ENCODE results near the gene ATG7.

ATG7 gene

DNA sequence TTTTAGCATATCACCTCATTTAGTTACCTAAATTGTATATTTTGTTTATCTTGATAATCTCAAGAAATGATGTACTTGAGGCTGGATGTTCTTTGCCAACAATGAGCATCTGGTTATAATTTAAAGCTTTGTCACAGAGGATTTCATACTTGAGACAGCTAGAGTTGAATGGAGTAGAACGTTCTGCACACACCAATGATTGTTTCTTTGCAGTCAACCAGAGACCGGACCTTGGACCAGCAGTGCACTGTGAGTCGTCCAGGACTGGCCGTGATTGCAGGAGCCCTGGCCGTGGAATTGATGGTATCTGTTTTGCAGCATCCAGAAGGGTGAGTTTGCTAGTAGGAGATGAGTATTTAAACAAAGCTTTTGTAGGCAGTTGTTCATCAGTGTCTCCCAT, 90.4 kb downstream of the ATG7 start:
- no peak for DNase-seq (ENCODE audit: low read depth in 2 of 2)

DNA sequence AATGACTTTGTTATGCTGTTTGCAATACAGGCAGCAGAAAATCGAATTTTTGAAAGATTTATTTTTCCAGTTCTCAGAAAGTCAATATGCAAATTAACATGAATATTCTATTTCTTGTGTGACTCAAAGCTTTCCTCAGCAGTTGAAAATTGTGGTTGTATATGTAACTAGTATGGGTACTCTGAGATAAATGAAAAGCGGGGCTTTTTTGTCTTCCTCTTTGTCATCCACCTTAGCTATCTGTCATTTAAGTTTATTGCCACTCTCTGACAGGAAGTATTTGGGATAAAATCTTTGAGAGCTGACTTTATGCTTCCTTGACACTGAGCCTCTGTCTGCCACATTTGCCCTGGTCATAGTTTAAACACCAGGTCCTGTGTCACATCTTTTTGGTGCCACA, 91.5 kb downstream of the ATG7 start:
- no peak for DNase-seq (ENCODE audit: low read depth in 2 of 2)

DNA sequence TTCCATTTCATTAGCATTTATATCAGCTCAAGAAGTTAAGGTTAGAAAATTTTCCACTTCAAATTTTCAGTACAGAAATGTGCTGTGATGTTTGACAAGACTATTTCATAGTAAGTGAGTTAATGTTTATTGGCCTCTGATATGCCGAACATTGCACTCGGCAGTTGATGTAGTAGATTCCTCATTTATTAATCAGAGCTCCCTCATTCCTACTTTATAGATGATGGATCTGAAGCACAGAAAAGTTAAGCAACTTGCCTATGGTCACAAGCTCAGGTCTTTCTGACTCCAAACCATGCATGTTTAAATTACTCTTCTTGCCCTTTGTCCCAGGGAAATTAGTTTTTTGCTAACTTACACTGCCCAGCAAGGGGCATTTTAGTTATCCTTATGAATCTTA, 92.0 kb downstream of the ATG7 start:
- no peak for DNase-seq (ENCODE audit: low read depth in 2 of 2)

DNA sequence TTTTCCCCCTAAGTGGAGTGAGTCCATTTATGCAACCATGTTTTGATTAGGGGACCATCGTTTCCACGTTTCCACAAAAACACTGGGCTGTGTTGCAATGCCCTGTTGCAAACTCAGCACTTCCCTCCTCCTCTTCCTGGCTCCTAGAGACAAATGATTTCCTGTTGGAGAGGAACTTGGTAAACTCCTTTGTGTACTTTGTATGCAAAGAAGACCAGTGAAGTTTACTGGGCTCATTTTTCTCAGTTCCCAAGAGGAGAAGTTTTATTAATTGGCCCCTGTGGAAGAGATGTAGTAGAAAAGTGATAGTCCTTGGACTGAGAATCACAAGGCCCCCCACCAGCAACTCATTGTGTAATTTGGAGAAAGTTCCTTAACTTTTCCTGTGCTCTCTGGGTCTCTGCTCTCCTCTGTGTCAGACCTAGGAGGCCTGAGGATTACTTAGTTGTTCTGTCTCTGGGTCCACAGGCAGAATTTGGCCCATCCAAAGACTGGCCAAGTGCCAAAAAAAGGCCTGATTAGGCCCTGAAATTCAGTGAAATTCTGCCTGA, 95.0 kb downstream of the ATG7 start:
- no peak for DNase-seq (ENCODE audit: low read depth in 2 of 2)

DNA sequence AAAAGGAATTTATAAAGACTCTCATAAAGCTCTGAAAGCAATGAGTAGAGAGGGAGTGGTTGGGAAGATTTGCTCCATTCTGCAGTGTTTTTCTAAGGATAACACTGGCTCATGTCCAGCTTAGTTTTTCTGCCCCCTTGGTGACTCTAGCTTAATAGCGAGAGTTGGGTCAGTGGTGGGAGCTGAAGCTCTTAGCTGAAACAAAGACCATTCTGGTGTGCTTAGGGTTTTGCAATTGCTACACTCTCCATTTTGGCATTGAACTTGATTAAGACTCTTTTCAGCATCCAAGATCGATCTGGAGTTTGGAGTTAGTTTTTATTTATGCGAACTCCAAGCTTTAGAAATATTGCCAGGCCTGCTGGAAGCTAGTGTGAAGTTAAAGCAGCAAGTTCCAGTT, 98.0 kb downstream of the ATG7 start:
- DNase-seq (ENCODE audit: low read depth in 2 of 2) = no peak

DNA sequence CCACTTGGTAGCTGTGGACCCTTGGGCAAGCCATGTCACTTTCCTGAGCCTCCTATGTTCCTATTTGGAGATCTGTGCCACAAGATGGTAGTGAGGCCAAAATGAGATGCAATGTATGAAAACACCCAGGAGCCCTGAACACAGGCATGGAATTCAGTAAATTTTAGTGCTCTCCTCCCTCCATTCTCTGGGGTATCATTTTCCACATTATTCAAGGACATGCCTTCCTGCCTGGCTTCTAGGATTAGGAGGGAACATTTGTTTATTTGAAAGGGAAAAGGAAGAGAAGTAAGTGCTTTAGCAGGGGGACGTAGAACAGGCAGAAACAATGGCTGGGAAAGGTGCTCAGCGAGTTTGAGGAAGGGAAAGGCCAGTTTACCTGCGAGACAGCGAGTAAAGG, 98.8 kb downstream of the ATG7 start:
- DNase-seq (ENCODE audit: low read depth in 2 of 2) = no peak

DNA sequence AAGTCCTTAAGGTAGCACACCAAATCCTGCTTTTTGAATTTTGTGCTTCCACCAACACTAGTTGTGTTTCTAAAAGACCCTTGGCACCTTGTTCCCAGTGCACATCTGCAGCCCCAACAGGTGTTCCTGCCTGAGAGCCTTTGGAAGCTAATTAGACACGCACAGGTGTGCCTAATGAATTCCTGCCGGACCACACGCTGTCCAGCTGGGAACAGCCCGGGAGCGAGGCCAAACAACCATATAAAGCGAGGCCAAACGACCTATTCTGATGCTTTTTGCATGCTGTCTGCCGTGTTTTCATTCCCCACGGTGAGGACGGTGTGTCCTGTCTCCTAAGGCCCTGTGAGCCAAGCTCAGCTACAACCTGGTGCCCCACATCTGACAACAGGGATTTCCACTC, 99.5 kb downstream of the ATG7 start:
- DNase-seq (ENCODE audit: low read depth in 2 of 2) = no peak

DNA sequence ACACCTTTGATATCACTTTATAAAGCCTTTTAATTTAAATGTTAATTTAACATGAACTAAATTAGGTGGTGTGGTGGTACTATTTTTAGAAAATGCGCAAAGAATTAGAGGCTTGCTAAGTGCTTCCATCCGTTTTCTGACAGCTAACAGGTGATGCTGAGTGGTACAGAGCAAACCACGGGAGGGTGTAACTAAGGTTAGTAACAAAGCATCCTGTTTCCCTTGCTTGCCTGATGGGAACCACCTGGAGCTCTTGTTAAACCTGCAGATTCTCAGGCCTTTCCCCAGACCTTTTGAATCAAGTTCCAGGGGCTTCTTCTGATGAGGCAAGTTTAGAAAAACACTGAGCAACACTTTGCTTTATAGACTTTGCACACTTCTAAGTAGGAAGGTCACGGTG, 101.0 kb downstream of the ATG7 start:
- DNase-seq (ENCODE audit: low read depth in 2 of 2) = no peak

DNA sequence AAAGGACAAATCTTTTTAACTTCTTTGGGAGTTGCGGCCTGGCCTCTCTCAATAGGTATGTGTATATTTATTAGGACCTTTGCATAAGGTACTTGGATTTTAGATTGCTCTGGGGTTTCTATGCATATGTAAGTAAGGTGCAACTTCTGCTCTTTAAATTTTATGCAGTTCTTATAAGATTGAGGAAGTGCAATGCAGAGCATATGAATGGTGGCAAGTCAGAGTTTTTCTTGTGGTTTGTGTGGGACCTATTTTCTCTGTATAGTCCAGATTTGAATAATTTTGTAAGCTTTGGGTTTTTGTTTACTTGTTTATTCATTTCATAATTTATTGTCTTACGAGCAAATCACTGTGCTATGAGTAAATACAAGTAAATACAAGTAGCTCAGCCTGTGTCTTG, 101.5 kb downstream of the ATG7 start:
- no peak for DNase-seq (ENCODE audit: low read depth in 2 of 2)

DNA sequence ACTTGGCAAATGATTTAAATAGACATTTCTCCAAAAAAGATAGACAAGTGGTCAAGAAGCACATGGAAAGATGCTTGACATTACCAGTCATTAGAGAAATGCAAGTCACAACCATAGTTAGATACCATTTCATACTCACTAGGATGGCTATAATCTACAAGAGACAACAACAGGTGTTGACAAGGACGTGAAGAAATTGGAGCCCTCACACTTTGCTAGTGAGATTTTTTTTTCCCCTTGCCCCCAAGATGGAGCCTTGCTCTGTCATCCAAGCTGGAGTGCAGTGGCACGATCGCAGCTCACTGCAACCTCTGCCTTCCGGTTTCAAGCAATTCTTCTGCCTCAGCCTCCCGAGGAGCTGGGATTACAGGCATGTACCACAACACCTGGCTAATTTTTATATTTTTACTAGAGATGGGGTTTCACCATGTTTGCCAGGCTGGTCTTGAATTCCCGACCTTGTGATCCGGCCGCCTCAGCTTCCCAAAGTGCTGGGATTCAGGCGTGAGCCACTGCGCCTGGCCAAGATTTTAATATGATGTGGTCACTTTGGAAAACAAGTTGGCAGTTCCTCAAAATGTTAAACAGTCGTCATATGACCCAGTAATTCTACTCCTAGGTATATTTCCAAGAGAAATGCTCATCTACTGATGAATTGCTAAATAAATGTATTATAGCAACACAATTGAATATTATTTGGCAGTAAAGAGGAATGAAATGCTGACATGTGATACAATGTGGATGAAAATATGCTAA, 103.3 kb downstream of the ATG7 start:
- DNase-seq (ENCODE audit: low read depth in 2 of 2) = no peak

DNA sequence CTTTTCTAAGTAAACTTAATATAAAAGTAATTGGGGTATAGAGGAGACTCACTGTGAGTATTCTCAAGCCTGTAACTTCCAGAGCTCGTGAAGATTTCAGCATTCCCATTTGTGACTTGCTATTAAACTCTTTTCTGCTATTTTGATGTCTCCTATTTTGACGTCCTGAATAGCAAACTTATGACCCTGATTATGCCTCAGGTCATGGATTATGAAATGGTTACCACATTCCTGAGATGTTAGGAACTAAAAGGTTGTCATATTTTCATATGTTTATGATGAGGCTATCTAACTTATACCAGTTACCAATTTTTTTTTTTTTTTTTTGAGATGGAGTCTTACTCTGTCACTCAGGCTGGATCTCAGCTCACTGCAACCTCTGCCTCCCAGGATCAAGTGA, 105.5 kb downstream of the ATG7 start:
- no peak for DNase-seq (ENCODE audit: low read depth in 2 of 2)

DNA sequence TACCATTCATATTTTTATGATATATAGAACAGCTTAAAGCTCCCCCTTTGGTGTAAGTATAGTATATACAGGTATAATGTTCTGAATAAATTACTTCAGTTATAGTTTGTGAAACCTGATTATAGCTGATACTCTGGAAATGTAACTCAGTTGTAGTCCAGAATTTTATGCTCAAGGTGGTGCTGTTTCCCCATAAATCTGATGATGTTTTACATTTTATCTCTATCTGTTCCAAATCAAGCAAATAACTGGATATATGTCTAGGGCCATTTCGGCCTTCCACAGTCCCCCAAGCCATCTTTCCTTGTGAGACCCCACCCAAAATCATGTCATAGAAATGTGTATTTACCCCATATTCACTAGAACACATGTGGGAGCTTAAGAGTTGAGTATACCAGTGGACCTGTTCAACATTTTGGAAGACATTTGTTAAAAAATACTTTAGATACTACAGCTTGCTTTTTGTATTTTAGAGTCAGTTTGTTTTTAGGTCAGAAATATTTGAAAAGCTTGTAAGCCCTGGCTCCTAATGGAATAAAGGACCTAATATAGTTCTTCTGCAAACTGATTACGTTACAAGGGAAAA, 107.1 kb downstream of the ATG7 start:
- DNase-seq (ENCODE audit: low read depth in 2 of 2) = no peak

DNA sequence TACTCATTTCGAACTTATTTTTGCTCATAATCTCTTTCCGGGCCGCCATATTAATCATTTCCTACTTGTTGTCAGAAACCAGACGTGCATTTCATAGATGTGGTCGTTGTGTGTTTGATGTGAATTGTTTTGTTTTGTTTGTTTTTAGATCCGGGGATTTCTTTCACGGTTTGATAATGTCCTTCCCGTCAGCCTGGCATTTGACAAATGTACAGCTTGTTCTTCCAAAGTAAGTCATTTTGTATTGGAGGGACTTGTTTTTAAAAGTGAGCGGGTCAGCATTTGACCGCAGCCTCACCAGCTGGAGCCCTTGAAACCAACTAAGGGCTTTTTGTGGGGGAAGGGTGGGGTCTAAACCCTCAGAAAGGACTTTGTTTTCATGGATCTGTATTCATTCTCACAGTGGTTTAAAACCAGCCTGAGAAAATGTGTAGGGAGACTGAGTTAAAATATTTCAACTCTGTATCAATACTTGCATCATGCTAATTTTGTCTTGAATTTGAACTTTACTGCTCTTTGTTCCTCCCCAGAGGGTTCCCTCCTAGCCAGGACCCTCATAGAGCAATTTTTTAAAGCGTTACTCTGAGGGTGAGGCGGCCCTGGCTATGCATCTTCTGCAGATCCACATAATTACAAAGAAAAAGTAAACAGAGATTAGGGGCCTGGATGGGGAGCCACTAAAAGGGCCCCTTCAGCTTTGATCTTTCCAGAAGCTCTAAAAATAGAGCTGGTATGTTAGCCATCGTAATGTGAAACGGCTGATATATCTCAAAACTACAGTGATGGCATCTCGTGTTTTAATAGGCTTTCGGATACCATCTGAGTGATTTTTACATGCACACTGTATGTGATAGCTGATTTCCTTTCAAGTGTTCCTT, 107.9 kb downstream of the ATG7 start:
- DNase-seq (ENCODE audit: low read depth in 2 of 2) = no peak

DNA sequence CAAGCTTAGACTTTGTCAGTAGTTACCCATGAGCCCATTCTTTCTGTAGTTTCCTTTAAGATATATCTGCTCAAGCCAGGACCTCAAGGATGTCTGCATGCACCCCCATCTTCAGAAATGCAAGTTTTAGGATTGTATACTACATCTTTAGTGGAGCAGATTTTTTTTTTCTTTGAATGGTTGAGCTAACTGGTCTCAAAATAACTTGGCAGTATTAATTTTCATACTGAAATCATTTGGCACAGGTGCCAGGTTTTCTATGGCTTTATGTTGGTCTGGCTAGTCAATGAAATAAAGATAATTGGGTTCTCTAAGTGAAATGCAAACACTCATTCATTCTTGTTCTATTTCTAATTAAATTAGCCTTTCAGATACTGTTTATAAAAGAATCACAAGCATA, 108.9 kb downstream of the ATG7 start:
- no peak for DNase-seq (ENCODE audit: low read depth in 2 of 2)

DNA sequence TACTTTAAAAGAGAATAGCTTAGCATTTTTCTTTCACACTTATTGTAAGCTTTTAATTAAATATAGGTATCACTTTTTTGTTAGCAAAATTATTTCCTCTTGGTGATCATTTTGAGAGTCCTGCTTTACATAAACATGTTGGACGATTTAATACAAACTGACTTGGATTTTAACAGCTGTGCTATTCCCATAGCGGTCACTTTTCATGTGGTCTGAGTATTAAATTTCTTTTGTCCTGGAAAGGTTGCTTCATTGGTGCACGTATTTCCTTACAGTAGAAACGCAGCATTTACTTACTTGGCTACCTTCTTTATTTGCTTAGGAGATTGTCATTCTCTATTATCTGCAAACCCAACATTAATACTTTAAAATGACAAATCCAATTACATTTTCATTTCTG, 109.4 kb downstream of the ATG7 start:
- DNase-seq (ENCODE audit: low read depth in 2 of 2) = no peak

DNA sequence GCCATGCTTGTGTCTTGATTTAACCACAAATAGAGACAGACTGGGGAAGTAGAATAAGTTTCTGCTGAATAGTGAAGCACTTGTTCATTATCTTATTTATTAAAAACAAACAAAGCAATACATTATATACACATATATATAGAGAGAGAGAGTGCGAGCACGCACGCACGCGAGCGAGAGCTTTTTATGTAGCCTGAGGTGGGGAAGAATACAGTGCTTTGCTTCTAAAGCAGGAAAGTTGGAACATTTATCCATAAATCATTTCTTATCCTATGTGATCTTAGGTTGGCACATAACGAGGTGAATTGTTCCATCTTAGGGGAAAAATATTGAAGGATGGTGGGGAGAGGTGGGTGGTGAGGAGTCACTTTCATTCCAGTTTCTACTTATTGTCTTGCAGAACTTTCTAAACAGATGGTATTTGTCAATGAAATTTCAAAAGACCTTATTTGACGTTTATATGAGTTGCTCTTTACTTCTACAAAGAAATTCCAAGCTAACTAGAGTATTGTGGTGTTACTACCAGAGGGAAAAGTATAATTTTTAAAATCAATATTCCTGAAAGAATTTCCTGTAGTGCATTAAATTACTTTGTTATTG, 110.0 kb downstream of the ATG7 start:
- DNase-seq (ENCODE audit: low read depth in 2 of 2) = no peak

DNA sequence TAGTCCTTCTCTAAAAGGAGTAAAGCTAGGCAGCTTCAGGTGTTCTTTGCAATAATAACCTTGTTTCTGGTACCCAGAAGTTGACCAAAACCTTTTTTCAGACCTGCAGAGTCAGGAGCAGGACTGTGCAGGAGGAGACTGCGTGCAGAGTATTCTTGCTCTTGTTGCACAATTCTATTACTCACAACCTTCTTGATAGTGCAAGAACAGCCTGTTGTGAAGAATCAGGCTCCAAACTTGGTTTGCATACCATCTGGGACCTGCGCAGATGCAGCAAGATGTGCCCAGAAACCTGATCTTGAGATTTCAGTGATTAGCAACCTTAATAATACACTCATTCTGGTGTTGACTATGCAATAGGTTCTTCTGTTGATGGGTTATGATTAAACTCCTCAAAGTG, 111.9 kb downstream of the ATG7 start:
- DNase-seq (ENCODE audit: low read depth in 2 of 2) = no peak

DNA sequence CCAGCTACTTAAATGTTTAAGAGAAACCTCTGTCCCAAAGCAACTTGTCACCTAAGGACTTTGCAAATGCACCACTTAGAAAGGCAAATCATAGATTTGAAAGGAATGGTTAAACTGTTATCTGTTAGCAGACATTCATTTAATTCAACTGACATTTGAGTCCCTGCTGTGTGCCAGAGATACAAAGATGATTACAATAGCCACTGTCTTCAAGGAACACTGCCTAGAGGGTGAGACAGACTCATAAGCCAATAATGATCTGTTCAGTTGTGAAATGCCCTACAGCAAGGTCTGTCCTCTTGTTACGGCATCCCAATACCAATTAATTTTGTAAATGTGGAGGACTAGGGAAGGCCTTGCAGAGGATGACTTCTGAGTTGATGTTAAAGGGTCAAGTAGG, 113.1 kb downstream of the ATG7 start:
- no peak for DNase-seq (ENCODE audit: low read depth in 2 of 2)

DNA sequence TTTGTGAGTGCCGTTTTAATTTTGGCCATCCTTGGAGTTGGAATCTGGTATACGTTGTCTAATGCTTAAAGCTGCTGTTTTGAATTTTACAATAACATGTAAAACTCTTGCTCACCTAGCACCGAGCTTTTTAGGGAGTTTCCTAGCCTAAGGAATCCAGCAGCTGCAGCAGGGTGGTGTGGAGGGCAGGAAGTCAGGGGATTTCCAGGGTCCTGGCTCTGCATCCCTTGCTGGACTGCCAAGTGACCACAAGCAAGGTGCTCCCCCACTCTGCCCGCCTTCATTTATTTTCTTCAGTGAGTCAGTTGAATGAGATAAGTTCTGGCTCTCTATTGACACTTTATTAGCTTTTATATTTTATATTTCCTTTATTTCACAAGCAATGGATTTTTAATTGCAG, 113.7 kb downstream of the ATG7 start:
- no peak for DNase-seq (ENCODE audit: low read depth in 2 of 2)

DNA sequence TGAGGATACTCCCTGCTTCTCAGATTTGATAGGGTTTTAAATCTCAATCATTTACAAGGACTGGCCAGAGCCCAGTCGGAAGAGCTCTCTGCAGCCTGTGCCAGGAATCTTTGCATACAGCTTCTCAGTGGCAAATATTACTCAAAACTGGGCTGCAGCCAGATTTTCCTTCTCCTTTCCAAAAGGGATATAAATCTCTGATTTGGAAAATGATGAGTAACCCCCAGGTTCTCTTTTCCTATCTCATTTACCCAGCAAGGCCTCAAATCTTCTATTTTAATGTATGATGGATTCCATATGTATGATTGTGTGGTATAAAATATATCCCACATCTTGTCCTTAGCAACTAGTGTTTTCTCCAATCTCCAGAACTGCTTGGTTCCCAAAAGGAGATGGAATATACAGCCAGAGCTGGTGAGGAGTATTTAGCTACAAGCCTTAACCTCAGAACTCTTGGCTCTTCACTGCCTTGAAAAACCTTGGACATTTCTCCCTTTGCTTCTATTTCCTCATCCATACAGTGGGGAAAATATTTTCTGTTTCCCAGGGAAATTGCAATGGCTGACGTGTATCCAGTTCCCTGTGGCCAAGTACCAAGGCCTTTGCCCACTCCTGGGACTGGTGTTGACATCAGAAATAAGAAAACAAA, 114.4 kb downstream of the ATG7 start:
- DNase-seq (ENCODE audit: low read depth in 2 of 2) = no peak

DNA sequence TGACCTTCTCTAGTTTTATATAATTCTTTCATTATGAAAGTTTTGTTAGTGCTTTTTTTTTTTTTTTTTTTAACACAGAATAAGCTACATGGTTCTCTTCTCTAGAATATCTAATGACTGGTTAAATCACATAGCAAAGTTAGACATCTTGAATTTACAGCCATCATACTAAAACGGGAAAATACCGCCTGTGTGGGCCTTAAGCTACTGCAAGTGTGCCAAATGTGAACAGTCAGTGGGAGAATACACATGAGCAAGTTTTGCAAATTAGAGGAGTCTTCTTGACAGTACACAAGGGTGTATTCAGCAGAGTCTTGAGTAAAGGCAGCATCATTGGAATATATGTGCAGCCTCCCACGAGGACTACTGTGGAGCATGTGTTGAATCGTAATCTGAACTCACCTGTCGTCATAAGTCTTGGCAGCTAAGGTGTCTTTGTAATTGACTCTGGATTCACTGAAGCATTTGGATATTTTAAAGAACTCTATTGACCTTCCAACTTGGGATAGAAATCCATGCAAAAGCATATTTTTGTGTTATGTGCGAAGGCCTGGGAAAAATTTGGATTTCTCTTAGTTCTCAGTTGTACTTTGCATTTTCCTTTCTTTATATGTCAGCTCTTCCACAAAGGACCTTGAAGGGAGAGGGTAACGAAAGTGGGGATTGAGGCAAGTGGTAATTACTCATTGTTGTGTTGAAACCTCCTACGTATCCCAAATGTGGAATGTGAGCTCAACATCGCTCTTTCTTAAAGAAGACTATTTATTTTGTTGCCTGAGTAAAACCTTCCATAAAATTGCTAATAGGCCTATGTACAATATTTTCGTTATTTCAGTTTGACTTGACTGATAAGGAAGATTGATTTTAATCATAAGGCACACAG, 117.4 kb downstream of the ATG7 start:
- DNase-seq (ENCODE audit: low read depth in 2 of 2) = no peak
